HG03558 (cell line): ENCODE measurements around the gene C1QTNF6.

Experiments used
- ATAC-seq: cut with Tn5 transposase; IDR thresholded peaks from one replicate; pipeline ENCODE4 v1.9.1; 2021; ENCODE audit warnings: moderate number of reproducible peaks; ENCODE audit not compliant: unreplicated experiment; ENCODE audit errors: extremely low read depth

Gene C1QTNF6

GRCh38 chr22:37224757-37225420 is 36.8 kb upstream of the C1QTNF6 start:
- ATAC-seq, result no peak

GRCh38 chr22:37223965-37224551 is 36.0 kb upstream of the C1QTNF6 start:
- ATAC-seq, result no peak

GRCh38 chr22:37222440-37222971 is 34.5 kb upstream of the C1QTNF6 start:
- ATAC-seq, result no peak

GRCh38 chr22:37221424-37222333 is 33.6 kb upstream of the C1QTNF6 start:
- no peak for ATAC-seq

GRCh38 chr22:37220543-37220981 is 32.5 kb upstream of the C1QTNF6 start:
- ATAC-seq, result no peak

GRCh38 chr22:37219533-37219932 is 31.5 kb upstream of the C1QTNF6 start:
- no peak for ATAC-seq

GRCh38 chr22:37218771-37219411 is 30.8 kb upstream of the C1QTNF6 start:
- peak; percentile 53 for ATAC-seq

GRCh38 chr22:37218399-37218770 is 30.3 kb upstream of the C1QTNF6 start:
- no peak for ATAC-seq

- no peak for ATAC-seq
Measured at GRCh38 chr22:37215890-37216289, 27.8 kb upstream of the C1QTNF6 start.

- ATAC-seq, result no peak
Measured at GRCh38 chr22:37214731-37215030, 26.6 kb upstream of the C1QTNF6 start.

- ATAC-seq, result no peak
Measured at GRCh38 chr22:37213941-37214730, 26.1 kb upstream of the C1QTNF6 start.

GRCh38 chr22:37213218-37213855 is 25.3 kb upstream of the C1QTNF6 start:
- ATAC-seq, result no peak

GRCh38 chr22:37212174-37212906 is 24.3 kb upstream of the C1QTNF6 start, which contains the start of gene SSTR3:
TSS of gene SSTR3 (minus strand) at chr22:37212477. CDS start at chr22:37207803, 4,674 bp downstream.
- ATAC-seq, result no peak

- ATAC-seq, result no peak
Measured at GRCh38 chr22:37211866-37212173, 23.8 kb upstream of the C1QTNF6 start.

GRCh38 chr22:37211075-37211865 is 23.2 kb upstream of the C1QTNF6 start:
- no peak for ATAC-seq

GRCh38 chr22:37210041-37210803 is 22.2 kb upstream of the C1QTNF6 start:
- no peak for ATAC-seq

GRCh38 chr22:37209140-37209845 is 21.2 kb upstream of the C1QTNF6 start:
- ATAC-seq, result no peak
